Hematopoietic multipotent progenitor cell treated with erythropoietin and hydrocortisone succinate and interleukin-3 and kit ligand, for 15 days (in vitro differentiated cells): ENCODE measurements around the gene GGT5.
"Not testable (repeated sequence)": the region's sequence is repeated elsewhere in the genome, so short reads cannot be mapped to it uniquely, and the experiment has no call there.

ENCODE experiments used
- DNase-seq: peaks from one replicate; pipeline ENCODE4 v3.0.0-alpha.2; 2015; ENCODE audit warnings: low spot score

GGT5 gene

GRCh38 chr22:24245030-24245431 is at the start of gene GGT5:
Gene GGT5 (minus strand): TSS chr22:24245082. CDS start chr22:24244725, 357 bp downstream.
- DNase-seq: not testable (repeated sequence)

GRCh38 chr22:24292202-24292830 is 47.4 kb upstream of the GGT5 start:
- DNase-seq: not testable (repeated sequence)

- no peak for DNase-seq
Measured at GRCh38 chr22:24291515-24292201, 46.8 kb upstream of the GGT5 start.

GRCh38 chr22:24290459-24290858 is 45.6 kb upstream of the GGT5 start:
- DNase-seq: peak; percentile 46

- peak; percentile 32 for DNase-seq
Measured at GRCh38 chr22:24289741-24290163, 44.9 kb upstream of the GGT5 start.

GRCh38 chr22:24289114-24289513 is 44.2 kb upstream of the GGT5 start:
- DNase-seq: no peak

GRCh38 chr22:24287801-24288200 is 42.9 kb upstream of the GGT5 start:
- not testable (repeated sequence) for DNase-seq

GRCh38 chr22:24287212-24287611 is 42.3 kb upstream of the GGT5 start:
- DNase-seq: not testable (repeated sequence)

GRCh38 chr22:24285245-24285644 is 40.4 kb upstream of the GGT5 start:
- DNase-seq: no peak

- no peak for DNase-seq
Measured at GRCh38 chr22:24284747-24285203, 39.9 kb upstream of the GGT5 start.

- no peak for DNase-seq
Measured at GRCh38 chr22:24282401-24282800, 37.5 kb upstream of the GGT5 start.

- DNase-seq: not testable (repeated sequence)
Measured at GRCh38 chr22:24280363-24280762, 35.5 kb upstream of the GGT5 start.

- not testable (repeated sequence) for DNase-seq
Measured at GRCh38 chr22:24274696-24275405, 30.0 kb upstream of the GGT5 start.

- DNase-seq: not testable (repeated sequence)
Measured at GRCh38 chr22:24273906-24274305, 29.0 kb upstream of the GGT5 start.

GRCh38 chr22:24273031-24273430 is 28.1 kb upstream of the GGT5 start:
- DNase-seq: not testable (repeated sequence)

- DNase-seq: no peak
Measured at GRCh38 chr22:24271386-24271854, 26.5 kb upstream of the GGT5 start.

GRCh38 chr22:24270556-24271385 is 25.9 kb upstream of the GGT5 start, which contains the start of gene SPECC1L:
Gene SPECC1L (plus strand): TSS chr22:24270831. CDS start chr22:24302232, 31,401 bp downstream.
- DNase-seq: peak; percentile 93

GRCh38 chr22:24266495-24266894 is 21.6 kb upstream of the GGT5 start:
- DNase-seq: not testable (repeated sequence)

GRCh38 chr22:24265734-24266133 is 20.9 kb upstream of the GGT5 start:
- DNase-seq: no peak

- DNase-seq: not testable (repeated sequence)
Measured at GRCh38 chr22:24264329-24264896, 19.5 kb upstream of the GGT5 start.

- DNase-seq: not testable (repeated sequence)
Measured at GRCh38 chr22:24263479-24263878, 18.6 kb upstream of the GGT5 start.
